NCI-H146 (cell line): ENCODE results near the gene FES.

ENCODE experiments used
- DNase-seq: peaks from one replicate; lab custom pipeline; 2025; lab: John Stamatoyannopoulos, UW

Gene FES

GRCh38 chr15:90876512-90877170 lies 7.7 kb upstream of the FES start:
- DNase-seq = no peak

GRCh38 chr15:90877315-90877714 lies 7.0 kb upstream of the FES start:
- no peak for DNase-seq

DNA sequence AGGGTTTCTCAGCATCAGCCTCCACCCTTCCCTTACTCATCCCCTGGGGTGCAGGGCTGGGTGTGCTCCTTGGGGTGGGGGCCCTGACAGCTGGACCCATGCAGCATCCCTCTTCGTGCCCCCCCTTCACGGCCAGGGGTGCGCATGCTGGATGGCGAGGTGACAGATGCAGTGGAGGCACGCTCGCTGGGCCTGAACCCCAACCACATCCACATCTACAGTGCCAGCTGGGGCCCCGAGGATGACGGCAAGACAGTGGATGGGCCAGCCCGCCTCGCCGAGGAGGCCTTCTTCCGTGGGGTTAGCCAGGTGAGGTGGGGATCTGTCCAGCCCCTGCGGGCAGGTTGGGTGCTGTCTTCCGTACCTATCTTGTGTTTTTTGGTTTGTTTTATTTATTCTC lies 6.3 kb upstream of the FES start:
- DNase-seq = no peak

DNA sequence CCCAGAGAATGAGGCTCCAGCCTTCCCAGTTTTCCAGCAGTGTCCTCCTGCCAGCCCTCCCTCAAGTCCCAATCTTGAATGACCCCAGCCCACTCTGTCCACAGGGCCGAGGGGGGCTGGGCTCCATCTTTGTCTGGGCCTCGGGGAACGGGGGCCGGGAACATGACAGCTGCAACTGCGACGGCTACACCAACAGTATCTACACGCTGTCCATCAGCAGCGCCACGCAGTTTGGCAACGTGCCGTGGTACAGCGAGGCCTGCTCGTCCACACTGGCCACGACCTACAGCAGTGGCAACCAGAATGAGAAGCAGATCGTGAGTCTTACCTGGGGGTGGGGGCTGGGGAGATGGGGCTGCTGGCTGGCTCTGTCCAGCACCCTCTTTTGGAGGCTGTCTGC lies 5.6 kb upstream of the FES start:
- DNase-seq = no peak

DNA sequence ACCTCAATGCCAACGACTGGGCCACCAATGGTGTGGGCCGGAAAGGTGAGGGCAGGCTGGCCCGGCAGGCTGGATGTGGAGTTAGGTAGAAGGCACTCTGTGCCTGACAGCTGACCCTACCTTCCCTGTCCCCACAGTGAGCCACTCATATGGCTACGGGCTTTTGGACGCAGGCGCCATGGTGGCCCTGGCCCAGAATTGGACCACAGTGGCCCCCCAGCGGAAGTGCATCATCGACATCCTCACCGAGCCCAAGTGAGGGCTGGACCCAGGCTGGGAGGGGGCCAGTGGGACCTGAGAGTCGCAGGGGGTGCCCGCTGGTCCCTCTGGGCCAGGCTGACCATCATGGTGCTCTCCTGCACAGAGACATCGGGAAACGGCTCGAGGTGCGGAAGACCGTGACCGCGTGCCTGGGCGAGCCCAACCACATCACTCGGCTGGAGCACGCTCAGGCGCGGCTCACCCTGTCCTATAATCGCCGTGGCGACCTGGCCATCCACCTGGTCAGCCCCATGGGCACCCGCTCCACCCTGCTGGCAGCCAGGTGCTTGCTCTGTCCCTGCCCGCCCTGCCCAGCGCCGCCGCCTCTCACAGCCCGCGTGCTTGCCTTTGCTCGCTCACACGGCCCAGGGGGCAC lies 4.5 kb upstream of the FES start:
- DNase-seq = no peak

GRCh38 chr15:90880381-90881145 lies 3.7 kb upstream of the FES start:
- DNase-seq = no peak

- DNase-seq = no peak
Observed at GRCh38 chr15:90881181-90881977, 2.9 kb upstream of the FES start.

- no peak for DNase-seq
Observed at GRCh38 chr15:90881978-90882721, 2.2 kb upstream of the FES start.

- no peak for DNase-seq
Observed at GRCh38 chr15:90882781-90883525, 1.4 kb upstream of the FES start.

GRCh38 chr15:90883526-90883975 lies 753 bp upstream of the FES start:
- DNase-seq = no peak

DNA sequence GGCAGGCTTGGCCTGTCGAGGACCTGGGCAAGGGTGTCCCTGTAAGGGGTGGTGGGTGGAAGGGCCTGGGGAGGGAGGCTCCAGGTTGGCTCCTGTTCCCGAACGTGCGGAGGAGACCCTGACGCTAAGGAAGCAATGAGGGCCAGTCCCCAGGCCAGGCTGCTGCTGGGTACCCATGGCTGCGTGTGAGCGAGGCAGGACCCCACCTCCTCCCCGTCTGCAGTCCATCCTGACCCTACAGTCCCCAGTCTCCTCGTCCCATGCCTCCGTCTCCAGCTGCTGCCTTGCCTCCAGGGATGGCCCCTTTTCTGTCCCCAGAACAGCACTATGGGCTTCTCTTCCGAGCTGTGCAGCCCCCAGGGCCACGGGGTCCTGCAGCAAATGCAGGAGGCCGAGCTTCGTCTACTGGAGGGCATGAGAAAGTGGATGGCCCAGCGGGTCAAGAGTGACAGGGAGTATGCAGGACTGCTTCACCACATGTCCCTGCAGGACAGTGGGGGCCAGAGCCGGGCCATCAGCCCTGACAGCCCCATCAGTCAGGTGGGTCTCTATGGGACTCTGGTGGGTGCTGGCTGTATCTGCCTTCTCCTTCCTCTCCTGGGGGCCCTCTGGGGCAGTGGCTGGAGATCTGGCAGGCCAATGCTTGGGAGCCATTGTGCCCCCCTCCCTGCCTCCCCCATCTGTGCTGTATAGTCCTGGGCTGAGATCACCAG lies 571 bp downstream of the FES start:
- no peak for DNase-seq

- DNase-seq = peak; percentile 24
Observed at GRCh38 chr15:90885432-90886290, 1.4 kb downstream of the FES start.

DNA sequence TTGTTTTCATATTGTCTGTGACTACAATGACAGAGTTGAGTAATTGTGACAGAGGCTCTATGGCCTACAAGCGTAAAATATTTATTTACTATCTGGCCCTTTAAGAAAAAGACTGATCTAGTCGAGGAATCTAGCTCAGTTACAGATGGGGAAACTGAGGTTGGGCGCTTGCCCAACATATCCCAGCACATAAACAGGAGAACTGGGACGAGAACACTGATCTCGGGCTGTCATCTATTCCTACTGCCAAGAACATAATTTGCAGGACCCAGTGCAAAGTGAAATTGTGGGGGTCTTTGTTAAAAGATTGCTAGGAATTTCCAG lies 1.9 kb downstream of the FES start:
- DNase-seq = no peak

DNA sequence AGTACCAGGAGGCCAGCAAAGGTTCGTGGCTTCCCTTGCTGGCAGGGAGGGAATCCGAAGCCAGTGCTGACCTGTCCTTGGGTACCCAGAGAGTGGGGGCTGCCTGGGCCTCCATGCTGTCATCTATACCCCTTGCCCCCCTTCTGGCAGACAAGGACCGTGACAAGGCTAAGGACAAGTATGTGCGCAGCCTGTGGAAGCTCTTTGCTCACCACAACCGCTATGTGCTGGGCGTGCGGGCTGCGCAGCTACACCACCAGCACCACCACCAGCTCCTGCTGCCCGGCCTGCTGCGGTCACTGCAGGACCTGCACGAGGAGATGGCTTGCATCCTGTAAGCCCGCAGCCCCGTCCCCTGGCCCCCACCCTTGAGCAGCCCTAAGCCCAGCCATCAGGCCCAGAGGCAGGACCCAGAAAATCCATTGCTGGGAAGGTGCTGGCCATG lies 2.8 kb downstream of the FES start:
- no peak for DNase-seq

GRCh38 chr15:90889313-90889730 lies 5.0 kb downstream of the FES start:
- DNase-seq = no peak

- DNase-seq = peak; percentile 16
Observed at GRCh38 chr15:90889736-90890456, 5.6 kb downstream of the FES start.

GRCh38 chr15:90890839-90891238 lies 6.5 kb downstream of the FES start:
- no peak for DNase-seq

- DNase-seq = no peak
Observed at GRCh38 chr15:90891346-90891949, 7.1 kb downstream of the FES start.
